GM10266 (cell line): ENCODE measurements around the gene ARF4.

ENCODE experiments used
- DNase-seq: peaks from one replicate; pipeline ENCODE4 v3.0.0; 2012; ENCODE audit errors: extremely low spot score
- CTCF ChIP-seq: IDR thresholded peaks from 2 replicates; pipeline ENCODE4 v1.5.1; 2012; ENCODE audit warnings: mild to moderate bottlenecking, low read depth; ENCODE audit not compliant: control insufficient read depth, insufficient read depth; ENCODE audit errors: missing control alignments

The ARF4 gene

DNA sequence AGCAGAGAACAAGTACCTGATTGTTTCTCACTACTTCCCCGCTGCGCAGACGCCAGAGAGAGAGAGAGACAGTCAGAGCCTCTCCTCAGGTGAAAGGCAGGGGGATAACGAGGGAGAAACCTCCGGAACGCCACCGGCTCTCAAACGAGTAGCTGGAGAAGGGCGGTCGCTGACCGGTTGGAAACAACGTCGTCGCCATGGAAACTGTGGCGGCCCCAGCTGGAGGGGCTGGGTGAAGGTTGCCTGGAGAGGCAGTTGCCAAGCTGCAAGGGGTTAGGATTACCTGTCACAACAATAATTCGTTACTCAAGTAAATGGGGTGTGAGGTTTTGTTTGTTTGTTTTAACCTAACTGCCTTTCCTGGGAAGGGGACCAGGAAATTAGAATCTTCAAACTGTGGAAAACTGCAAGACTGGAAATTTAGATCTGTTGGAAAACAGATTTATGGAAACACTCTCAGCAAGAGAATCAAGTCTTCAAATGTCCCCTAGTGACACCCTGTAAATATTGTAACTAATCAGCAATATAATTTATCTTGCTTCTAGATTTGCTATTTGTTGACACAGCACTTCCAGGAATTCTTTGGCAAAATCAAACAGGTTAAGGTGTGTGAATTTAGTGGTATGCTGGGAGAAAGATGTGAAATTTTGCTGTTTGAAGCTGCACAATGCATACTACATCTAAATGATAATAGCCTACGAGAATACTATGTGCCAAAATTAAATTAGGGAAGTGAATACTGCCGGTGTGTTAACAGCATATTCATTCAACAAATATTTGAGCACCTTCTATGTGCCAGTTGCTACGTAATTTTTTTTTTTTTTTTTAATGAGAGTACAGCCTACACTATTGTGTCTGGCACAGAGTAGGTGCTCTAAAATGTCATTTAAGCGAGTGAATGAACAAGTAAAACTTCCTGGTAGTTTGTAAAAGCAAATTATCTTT, 52.7 kb downstream of the ARF4 start, which contains the start of gene DNAH12:
TSS of gene DNAH12 (minus strand) at position 164 of the 945 bp plus-strand sequence. CDS start 1,474 bp downstream, outside the sequence.
- TF ChIP-seq CTCF: no peak
- DNase-seq: no peak

GRCh38 chr3:57538465-57538864, 58.7 kb downstream of the ARF4 start:
- no peak for TF ChIP-seq CTCF
- DNase-seq: no peak

DNA sequence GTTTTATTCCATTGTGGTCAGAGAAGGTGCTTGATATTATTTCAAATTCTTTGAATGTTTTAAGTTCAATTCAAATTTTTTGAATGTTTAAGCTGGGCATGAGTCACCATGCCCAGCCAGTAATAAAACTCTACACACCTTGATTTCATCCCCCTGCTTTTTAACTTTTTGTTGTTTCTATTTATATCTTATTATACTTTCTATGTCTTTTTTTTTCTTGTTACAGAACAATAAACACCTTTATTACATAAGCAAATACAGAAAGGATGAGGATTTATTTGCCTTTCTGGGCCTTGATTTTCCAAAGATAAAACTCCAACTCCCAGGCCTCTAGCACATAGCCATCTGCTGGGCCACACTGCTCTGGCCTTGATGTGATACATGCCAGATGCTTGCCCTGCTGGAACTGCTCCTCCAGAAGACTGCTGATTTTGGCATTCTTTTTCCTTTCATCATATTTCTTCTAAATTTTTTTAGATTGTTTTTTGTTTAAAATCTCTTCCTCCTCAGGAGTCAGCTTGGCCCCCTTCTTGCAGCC, 67.0 kb downstream of the ARF4 start:
- no peak for TF ChIP-seq CTCF
- no peak for DNase-seq
